B cell (primary cell): ENCODE data around the gene PFN3. TPM values are rescaled to one million over a fixed set of nuclear protein-coding genes. Genes with fewer than 3 reads are reported as not detected.

Experiments
- ATAC-seq: fragments of 200-7000 bp; cut with Tn5 transposase; one replicate; pipeline ENCODE4 v1.10.0; 2021; ENCODE audit warnings: low read depth, mild to moderate bottlenecking, moderate number of reproducible peaks, moderate library complexity
- CTCF ChIA-PET: fragments of 350-600 bp; sonication (Branson Sonifier 250); formaldehyde crosslinking; loops from one replicate; lab custom pipeline; 2021; ENCODE audit warnings: antibody characterized with exemption, inconsistent platforms; lab: Charles Lee
- POLR2A ChIA-PET: fragments of 350-600 bp; sonication (Branson Sonifier 250); formaldehyde crosslinking; loops from one replicate; lab custom pipeline; 2021; ENCODE audit warnings: antibody characterized with exemption; lab: Charles Lee
- DNase-seq: peaks from one replicate; pipeline ENCODE4 v3.0.0; 2013
- H2AFZ ChIP-seq: 2 replicates; pipeline ENCODE4 v1.6.1; 2012; ENCODE audit warnings: mild to moderate bottlenecking, low read depth, low read length; ENCODE audit not compliant: insufficient read depth, poor library complexity, severe bottlenecking
- H3K27ac ChIP-seq, 2 donors: 1 replicate in 1 of 2; 2 replicates in 1 of 2; pipeline ENCODE4 v1.5.1; 2012 to 2013; ENCODE audit warnings: low read length in 2 of 2, mild to moderate bottlenecking in 2 of 2, moderate library complexity in 1 of 2
- H3K27me3 ChIP-seq, 4 experiments: fragments of 200-600 bp in 1 of 4; sonication (generic) in 1 of 4; replicated peaks in 1 of 4; 1 replicate in 2 of 4; 2 replicates in 2 of 4; pipeline versions ENCODE4 v1.6.1 to v1.7.0; 2013 to 2016; ENCODE audit warnings: low read length in 3 of 4, mild to moderate bottlenecking in 2 of 4, mixed read lengths in 1 of 4, moderate library complexity in 1 of 4; ENCODE audit not compliant: insufficient read depth in 4 of 4, control insufficient read depth in 3 of 4; ENCODE audit errors: control extremely low read depth in 1 of 4
- H3K36me3 ChIP-seq, 2 experiments: replicated peaks in 1 of 2; 1 replicate in 1 of 2; 2 replicates in 1 of 2; pipeline versions ENCODE4 v1.6.1 to v1.7.1; 2013; ENCODE audit warnings: low read length in 1 of 2; ENCODE audit not compliant: insufficient read depth in 2 of 2, control insufficient read depth in 1 of 2; ENCODE audit errors: control extremely low read depth in 1 of 2, extremely low read depth in 1 of 2
- H3K4me1 ChIP-seq, 2 donors: fragments of 200-600 bp in 1 of 2; sonication (generic) in 1 of 2; 1 replicate in 1 of 2; 2 replicates in 1 of 2; pipeline versions ENCODE4 v1.5.1 to v1.6.1; 2013 to 2017; ENCODE audit warnings: low read length in 2 of 2; ENCODE audit not compliant: control insufficient read depth in 2 of 2, insufficient read depth in 2 of 2
- H3K4me2 ChIP-seq: replicated peaks from 2 replicates; pipeline ENCODE3; 2012; ENCODE audit warnings: mild to moderate bottlenecking, low read depth, low read length; ENCODE audit not compliant: poor library complexity, severe bottlenecking
- H3K4me3 ChIP-seq, 5 experiments: fragments of 200-600 bp in 1 of 5; sonication (generic) in 1 of 5; 1 replicate in 3 of 5; 2 replicates in 2 of 5; pipeline versions ENCODE4 v1.5.1 to v1.7.0; 2011 to 2016; ENCODE audit warnings: low read length in 4 of 5, mild to moderate bottlenecking in 4 of 5, low read depth in 2 of 5, control low read depth in 1 of 5, moderate library complexity in 1 of 5; ENCODE audit not compliant: insufficient read depth in 1 of 5; ENCODE audit errors: control extremely low read depth in 1 of 5, extremely low read depth in 1 of 5
- H3K79me2 ChIP-seq: fragments of 200-600 bp; sonication (generic); one replicate; pipeline ENCODE4 v1.6.0; 2016; ENCODE audit warnings: low read length; ENCODE audit not compliant: control insufficient read depth, insufficient read depth
- H3K9ac ChIP-seq: fragments of 200-600 bp; sonication (generic); 2 replicates; pipeline ENCODE4 v1.6.1; 2017; ENCODE audit warnings: mild to moderate bottlenecking, low read length, moderate library complexity
- H3K9me3 ChIP-seq, 3 donors: one replicate each; pipeline versions ENCODE4 v1.6.1 to v1.7.1; 2013; ENCODE audit warnings: low read length in 2 of 3; ENCODE audit not compliant: control insufficient read depth in 2 of 3, insufficient read depth in 1 of 3; ENCODE audit errors: control extremely low read depth in 1 of 3
- H4K20me1 ChIP-seq: 2 replicates; pipeline ENCODE4 v1.6.0; 2012; ENCODE audit warnings: mild to moderate bottlenecking, low read length; ENCODE audit not compliant: insufficient read depth, control insufficient read depth, poor library complexity, severe bottlenecking
- H3K27ac Mint-ChIP-seq: one replicate; pipeline ENCODE4 v1.8.0; 2021; ENCODE audit warnings: mixed read lengths
- H3K27me3 Mint-ChIP-seq: one replicate; pipeline ENCODE4 v1.8.0; 2021; ENCODE audit warnings: mixed read lengths
- H3K4me1 Mint-ChIP-seq: one replicate; pipeline ENCODE4 v1.8.0; 2021; ENCODE audit warnings: mixed read lengths
- H3K4me3 Mint-ChIP-seq: one replicate; pipeline ENCODE4 v1.8.0; 2021; ENCODE audit warnings: mixed read lengths
- H3K9me3 Mint-ChIP-seq: one replicate; pipeline ENCODE4 v1.8.0; 2022; ENCODE audit warnings: mixed read lengths; ENCODE audit not compliant: insufficient read depth
- CTCF ChIP-seq: fragments of 200-600 bp; IDR thresholded peaks from one replicate; pipeline ENCODE4 v1.8.0; 2022; ENCODE audit warnings: antibody characterized with exemption, mild to moderate bottlenecking
- EZH2 ChIP-seq: IDR thresholded peaks from 2 replicates; pipeline ENCODE4 v1.6.1; 2012; ENCODE audit warnings: borderline replicate concordance, low read depth, mild to moderate bottlenecking, moderate library complexity, low read length; ENCODE audit not compliant: insufficient read depth, poor library complexity, severe bottlenecking
- WGBS: methylation state at CpG from one replicate; pipeline ENCODE4 v1.1.5; 2013; ENCODE audit warnings: missing lambda C conversion rate; ENCODE audit not compliant: insufficient coverage; 5-methylcytosine and 5-hydroxymethylcytosine counted together
- intact Hi-C: fragments of 100-400 bp; cut with micrococcal nuclease; formaldehyde crosslinking; loops from one replicate; pipeline ENCODE4 v1.10.0; 2022
- polyA plus RNA-seq: library from polyadenylated mRNA; depleted of rRNA; stranded (reverse); fragments of >200 nt; gene quantifications from 2 replicates; pipeline ENCODE4 v1.2.3, GENCODE V29; 2012
- total RNA-seq, 2 donors: library from RNA; stranded (reverse); fragments of 120-200 nt in 1 of 2; gene quantifications; 1 replicate in 1 of 2; 2 replicates in 1 of 2; pipeline versions ENCODE4 v1.2.3 to v1.2.4, GENCODE V29; 2013 to 2022

Gene PFN3
- total and polyA plus RNA-seq, 2 donors (not counting 1 experiment from before 2014, with no cell fraction given) = not detected

GRCh38 chr5:177440211-177440989, 39.9 kb upstream of the PFN3 start:
- Histone ChIP-seq H3K4me1 (peaks cover 10 to 15% of the 10 kb centered on the region in 2 donors), H3K4me2 (no peak overlapping the region), H3K27ac (no peak overlapping the region), H3K36me3 (peaks cover 4 to 73% of the 10 kb centered on the region in 2 experiments), H3K9ac (no peak overlapping the region), H3K4me3 (no peak overlapping the region), H3K79me2 (peaks cover 22% of the 10 kb centered on the region), H2AFZ (no peak overlapping the region), H3K27me3 (no peaks in the 10 kb centered on the region), H4K20me1 (peaks cover 95% of the 10 kb centered on the region), H3K9me3 (no peaks in the 10 kb centered on the region)
- Mint-ChIP-seq H3K27ac (peak overlapping the region; percentile 47), H3K4me3 (no peak overlapping the region), H3K27me3 (no peaks in the 10 kb centered on the region), H3K4me1 (peaks cover 28% of the 10 kb centered on the region), H3K9me3 (no peaks in the 10 kb centered on the region)
- no peak for TF ChIP-seq EZH2
- no peak for TF ChIP-seq CTCF
- DNase-seq (peak; percentile 15), ATAC-seq (peak; percentile 23)
- ChIA-PET POLR2A (interaction anchor here (10.8 kb wide), 1 partner anchor 9 kb away, joined by 103 read pairs; no protein-coding TSS in a partner anchor), CTCF (interaction anchor here (0.7 to 21.3 kb wide), 5 partner anchors 11 to 51 kb away, joined by 3 to 628 read pairs (median 3); partner anchors contain the start of genes F12, GRK6 and PFN3)
- intact Hi-C loops = no loop called here
- WGBS = 95% methylated on average over 24 of the region's 24 CpGs
